Measurements from ENCODE around the gene CASZ1. TPM values are rescaled to one million over a fixed set of nuclear protein-coding genes. Genes with fewer than 3 reads are reported as not detected.

The CASZ1 gene
- total and polyA plus RNA-seq, 5 donors from 2014 or later, result 0.57 to 55.1 (median 1.1) TPM

GRCh38 chr1:10819198-10819901, 22.9 kb upstream of the CASZ1 start:
- Mint-ChIP-seq H3K4me3 (no peak overlapping the region), H3K4me1 (no peaks in the 10 kb centered on the region), H3K27me3 (peaks cover 24% of the 10 kb centered on the region), H3K36me3 (no peaks in the 10 kb centered on the region), H3K27ac (no peak overlapping the region), H3K9me3 (no peaks in the 10 kb centered on the region)
- Histone ChIP-seq H3K9me3 (ENCODE audit: control insufficient read depth in 2 of 2, low read length in 2 of 2) (no peaks in the 10 kb centered on the region), H3K27me3 (ENCODE audit: control insufficient read depth, insufficient read depth, low read length) (no peaks in the 10 kb centered on the region), H3K4me1 (ENCODE audit: control insufficient read depth, insufficient read depth, low read length, poor library complexity, severe bottlenecking) (no peaks in the 10 kb centered on the region), H3K4me3 (ENCODE audit: low read depth, low read length) (no peak overlapping the region), H3K36me3 (ENCODE audit: control insufficient read depth, insufficient read depth, low read length) (no peaks in the 10 kb centered on the region), H3K27ac (ENCODE audit: insufficient read depth, low read length, poor library complexity, severe bottlenecking) (no peak overlapping the region)
- ATAC-seq (ENCODE audit: low read depth in 2 of 2) (no peak), DNase-seq (no peak)

DNA sequence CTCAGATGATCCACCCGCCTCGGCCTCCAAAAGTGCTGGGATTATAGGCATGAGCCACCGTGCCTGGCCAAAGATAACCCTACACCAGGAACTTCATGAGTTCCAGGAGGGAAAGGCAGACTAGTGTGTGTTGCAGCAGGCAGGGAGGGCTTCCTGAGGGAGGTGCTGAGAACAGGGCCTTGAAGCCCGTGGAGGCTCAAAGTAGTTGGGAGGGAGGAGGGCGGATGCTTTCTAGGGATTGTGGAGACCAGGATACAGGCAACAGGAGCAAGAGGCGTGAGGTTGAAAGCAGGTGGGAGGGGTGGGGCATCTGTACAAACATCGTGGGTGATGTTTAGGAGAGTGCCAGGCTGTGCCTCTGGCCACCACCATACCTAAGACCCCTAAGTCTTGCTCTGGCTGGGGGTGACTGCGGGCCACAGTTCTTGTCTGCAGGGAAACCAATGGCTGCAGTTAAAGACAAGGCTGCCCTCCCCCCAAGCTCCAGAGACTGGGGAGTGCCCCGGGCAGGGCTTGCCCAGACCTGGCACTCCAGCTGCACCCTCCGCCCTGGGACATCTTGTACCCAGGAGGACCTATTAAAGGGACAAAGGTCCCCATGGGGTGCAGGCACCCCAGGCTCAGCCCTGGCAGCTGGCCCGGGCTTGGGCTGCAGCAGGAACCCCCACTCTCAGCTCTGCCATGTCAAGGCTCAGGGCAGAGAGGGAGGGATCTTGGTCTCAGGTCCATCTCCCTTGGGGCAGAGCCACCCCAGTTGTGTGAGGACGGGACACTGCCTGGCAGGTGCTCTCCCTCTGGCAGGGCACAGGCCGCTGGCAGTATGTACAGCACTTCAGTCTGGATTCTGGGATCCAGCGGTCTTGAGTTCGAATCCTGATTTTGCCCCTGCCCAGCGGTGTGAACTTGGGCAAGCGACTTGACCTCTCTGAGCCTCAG, 22.1 kb upstream of the CASZ1 start:
- Histone ChIP-seq H3K4me3 (ENCODE audit: low read depth, low read length) (no peak overlapping the region), H3K27me3 (ENCODE audit: control insufficient read depth, insufficient read depth, low read length) (no peaks in the 10 kb centered on the region), H3K27ac (ENCODE audit: insufficient read depth, low read length, poor library complexity, severe bottlenecking) (no peak overlapping the region), H3K36me3 (ENCODE audit: control insufficient read depth, insufficient read depth, low read length) (no peaks in the 10 kb centered on the region), H3K4me1 (ENCODE audit: control insufficient read depth, insufficient read depth, low read length, poor library complexity, severe bottlenecking) (no peaks in the 10 kb centered on the region), H3K9me3 (ENCODE audit: control insufficient read depth in 2 of 2, low read length in 2 of 2) (no peaks in the 10 kb centered on the region)
- H3K4me1 Mint-ChIP-seq, result no peaks in the 10 kb centered on the region
- ATAC-seq (ENCODE audit: low read depth in 2 of 2), result no peak
- H3K9me3 Mint-ChIP-seq, result no peaks in the 10 kb centered on the region
- H3K36me3 Mint-ChIP-seq, result no peaks in the 10 kb centered on the region
- no peak for DNase-seq
- H3K27me3 Mint-ChIP-seq, result peaks cover 20% of the 10 kb centered on the region
- no peak overlapping the region for H3K4me3 Mint-ChIP-seq
- no peak overlapping the region for H3K27ac Mint-ChIP-seq

- Mint-ChIP-seq H3K36me3 (no peaks in the 10 kb centered on the region), H3K27ac (no peak overlapping the region), H3K4me1 (no peaks in the 10 kb centered on the region), H3K9me3 (peaks cover 0 to 1% (median 0%) of the 10 kb centered on the region in 7 donors), H3K27me3 (peaks cover 15% of the 10 kb centered on the region), H3K4me3 (no peak overlapping the region)
- ATAC-seq (ENCODE audit: low read depth in 2 of 2), result no peak
- Histone ChIP-seq H3K4me3 (ENCODE audit: low read depth, low read length) (no peak overlapping the region), H3K36me3 (ENCODE audit: control insufficient read depth, insufficient read depth, low read length) (no peaks in the 10 kb centered on the region), H3K9me3 (ENCODE audit: control insufficient read depth in 2 of 2, low read length in 2 of 2) (no peaks in the 10 kb centered on the region), H3K27me3 (ENCODE audit: control insufficient read depth, insufficient read depth, low read length) (no peaks in the 10 kb centered on the region), H3K4me1 (ENCODE audit: control insufficient read depth, insufficient read depth, low read length, poor library complexity, severe bottlenecking) (no peaks in the 10 kb centered on the region), H3K27ac (ENCODE audit: insufficient read depth, low read length, poor library complexity, severe bottlenecking) (no peak overlapping the region)
- DNase-seq, result no peak
These were observed 20.4 kb upstream of the CASZ1 start for GRCh38 chr1:10816743-10817369.

DNA sequence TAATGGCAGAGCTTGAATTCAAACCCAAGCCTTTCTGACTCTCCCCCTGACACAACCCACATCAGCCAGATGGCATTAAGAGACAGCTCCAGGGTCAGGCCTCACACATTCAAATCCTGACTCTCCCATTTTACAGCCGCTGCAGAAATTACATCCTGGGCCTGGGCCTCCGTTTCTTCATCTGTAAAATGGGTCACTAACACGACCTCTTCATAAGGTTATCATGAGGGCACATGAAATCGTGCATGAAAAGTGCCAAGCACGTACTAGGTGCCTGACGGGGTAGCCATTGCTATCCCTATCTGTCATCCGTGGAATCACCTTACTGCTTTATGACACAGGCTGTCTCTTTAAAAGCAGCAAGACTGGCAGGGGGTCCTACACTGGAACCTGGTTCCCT, 19.8 kb upstream of the CASZ1 start:
- DNase-seq, result no peak
- H3K4me3 ChIP-seq (ENCODE audit: low read depth, low read length), result no peak overlapping the region
- no peak for ATAC-seq (ENCODE audit: low read depth in 2 of 2)
- Mint-ChIP-seq H3K4me1 (no peaks in the 10 kb centered on the region), H3K4me3 (no peak overlapping the region), H3K27ac (no peak overlapping the region), H3K36me3 (no peaks in the 10 kb centered on the region), H3K9me3 (peaks cover 0 to 1% (median 0%) of the 10 kb centered on the region in 7 donors), H3K27me3 (peaks cover 15% of the 10 kb centered on the region)
- no peaks in the 10 kb centered on the region for H3K4me1 ChIP-seq (ENCODE audit: control insufficient read depth, insufficient read depth, low read length, poor library complexity, severe bottlenecking)
- H3K27ac ChIP-seq (ENCODE audit: insufficient read depth, low read length, poor library complexity, severe bottlenecking), result no peak overlapping the region
- no peaks in the 10 kb centered on the region for H3K27me3 ChIP-seq (ENCODE audit: control insufficient read depth, insufficient read depth, low read length)
- no peaks in the 10 kb centered on the region for H3K36me3 ChIP-seq (ENCODE audit: control insufficient read depth, insufficient read depth, low read length)
- H3K9me3 ChIP-seq (ENCODE audit: control insufficient read depth in 2 of 2, low read length in 2 of 2), result no peaks in the 10 kb centered on the region

DNA sequence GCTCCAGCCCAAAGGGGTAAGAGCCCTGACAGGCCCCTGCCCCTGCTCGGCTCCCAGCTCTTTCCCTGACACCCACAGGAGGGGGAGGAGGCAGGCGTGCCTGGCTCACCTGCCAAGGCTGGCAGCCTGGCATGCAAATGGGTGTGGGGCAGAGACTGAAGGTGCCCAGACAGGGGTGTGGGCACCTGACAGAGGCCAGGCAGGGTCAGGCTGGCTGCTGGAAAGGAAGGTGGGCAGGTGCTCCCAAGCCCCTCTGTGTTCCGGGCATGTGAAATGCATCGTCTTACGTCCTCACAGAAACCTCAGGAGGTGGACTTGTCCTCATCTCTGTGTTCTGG, 19.4 kb upstream of the CASZ1 start:
- ATAC-seq (ENCODE audit: low read depth in 2 of 2) (no peak), DNase-seq (no peak)
- H3K9me3 ChIP-seq (ENCODE audit: control insufficient read depth in 2 of 2, low read length in 2 of 2), result no peaks in the 10 kb centered on the region
- peaks cover 15% of the 10 kb centered on the region for H3K27me3 Mint-ChIP-seq
- H3K4me3 Mint-ChIP-seq, result no peak overlapping the region
- no peaks in the 10 kb centered on the region for H3K4me1 Mint-ChIP-seq
- H3K27ac Mint-ChIP-seq, result no peak overlapping the region
- H3K36me3 ChIP-seq (ENCODE audit: control insufficient read depth, insufficient read depth, low read length), result no peaks in the 10 kb centered on the region
- peaks cover 0 to 1% (median 0%) of the 10 kb centered on the region in 7 donors for H3K9me3 Mint-ChIP-seq
- H3K27me3 ChIP-seq (ENCODE audit: control insufficient read depth, insufficient read depth, low read length), result no peaks in the 10 kb centered on the region
- H3K27ac ChIP-seq (ENCODE audit: insufficient read depth, low read length, poor library complexity, severe bottlenecking), result no peak overlapping the region
- no peaks in the 10 kb centered on the region for H3K4me1 ChIP-seq (ENCODE audit: control insufficient read depth, insufficient read depth, low read length, poor library complexity, severe bottlenecking)
- H3K36me3 Mint-ChIP-seq, result no peaks in the 10 kb centered on the region
- no peak overlapping the region for H3K4me3 ChIP-seq (ENCODE audit: low read depth, low read length)

GRCh38 chr1:10814976-10815857, 18.8 kb upstream of the CASZ1 start:
- Histone ChIP-seq H3K27me3 (ENCODE audit: control insufficient read depth, insufficient read depth, low read length) (no peaks in the 10 kb centered on the region), H3K9me3 (ENCODE audit: control insufficient read depth in 2 of 2, low read length in 2 of 2) (no peaks in the 10 kb centered on the region), H3K27ac (ENCODE audit: insufficient read depth, low read length, poor library complexity, severe bottlenecking) (no peak overlapping the region), H3K4me1 (ENCODE audit: control insufficient read depth, insufficient read depth, low read length, poor library complexity, severe bottlenecking) (no peaks in the 10 kb centered on the region), H3K4me3 (ENCODE audit: low read depth, low read length) (no peak overlapping the region), H3K36me3 (ENCODE audit: control insufficient read depth, insufficient read depth, low read length) (no peaks in the 10 kb centered on the region)
- Mint-ChIP-seq H3K9me3 (peaks cover 0 to 1% (median 0%) of the 10 kb centered on the region in 7 donors), H3K4me3 (no peak overlapping the region), H3K36me3 (no peaks in the 10 kb centered on the region), H3K4me1 (no peaks in the 10 kb centered on the region), H3K27ac (no peak overlapping the region), H3K27me3 (peaks cover 15% of the 10 kb centered on the region)
- DNase-seq (no peak), ATAC-seq (ENCODE audit: low read depth in 2 of 2) (no peak)

- H3K4me3 ChIP-seq (ENCODE audit: low read depth, low read length), result no peak overlapping the region
- no peaks in the 10 kb centered on the region for H3K4me1 ChIP-seq (ENCODE audit: control insufficient read depth, insufficient read depth, low read length, poor library complexity, severe bottlenecking)
- DNase-seq, result no peak
- Mint-ChIP-seq H3K27me3 (peaks cover 14% of the 10 kb centered on the region), H3K36me3 (no peaks in the 10 kb centered on the region), H3K4me3 (no peak overlapping the region), H3K9me3 (peaks cover 0 to 1% (median 0%) of the 10 kb centered on the region in 7 donors), H3K27ac (no peak overlapping the region), H3K4me1 (no peaks in the 10 kb centered on the region)
- no peaks in the 10 kb centered on the region for H3K27me3 ChIP-seq (ENCODE audit: control insufficient read depth, insufficient read depth, low read length)
- no peaks in the 10 kb centered on the region for H3K36me3 ChIP-seq (ENCODE audit: control insufficient read depth, insufficient read depth, low read length)
- no peak for ATAC-seq (ENCODE audit: low read depth in 2 of 2)
- H3K9me3 ChIP-seq (ENCODE audit: control insufficient read depth in 2 of 2, low read length in 2 of 2), result no peaks in the 10 kb centered on the region
- H3K27ac ChIP-seq (ENCODE audit: insufficient read depth, low read length, poor library complexity, severe bottlenecking), result no peak overlapping the region
These were observed 17.9 kb upstream of the CASZ1 start for GRCh38 chr1:10814312-10814711.

Data from CD4-positive, CD25-positive, alpha-beta regulatory T cell (primary cell).